ENCODE data around the gene RANBP3. TPM values are rescaled to one million over a fixed set of nuclear protein-coding genes. Genes with fewer than 3 reads are reported as not detected.

The RANBP3 gene
- total and polyA plus RNA-seq, 2 of the 8 experiments (the other 6 are each of a cell fraction or from before 2014, with no cell fraction given), result 95.4 to 122 TPM

DNA sequence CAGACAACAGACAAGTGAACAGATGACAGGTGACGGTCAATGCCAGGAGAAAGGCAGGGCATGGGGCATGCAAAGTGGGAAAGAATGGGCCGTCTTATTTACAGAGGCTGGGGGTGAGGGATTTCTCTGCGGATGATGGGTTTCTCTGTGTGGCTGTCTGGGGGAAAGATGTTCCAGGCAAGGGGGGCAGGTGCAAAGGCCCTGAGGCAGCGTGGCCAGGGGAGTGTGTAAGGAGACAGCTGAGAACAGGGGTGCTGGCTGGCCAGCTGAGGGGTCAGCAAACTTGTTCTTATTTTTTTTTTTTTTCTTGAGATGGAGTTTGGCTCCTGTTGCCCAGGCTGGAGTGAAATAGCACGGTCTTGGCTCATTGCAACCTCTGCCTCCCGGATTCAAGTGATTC, 21.8 kb upstream of the RANBP3 start:
- no peak for FAIRE-seq
- no peak for TF ChIP-seq TCF12 (IDR thresholded peaks at IDR 0.05; ENCODE audit: low read depth, low read length)
- TF ChIP-seq CTBP2 (IDR thresholded peaks at IDR 0.05; ENCODE audit: borderline replicate concordance, insufficient read depth, insufficient read length, low read length), result no peak
- TF ChIP-seq BRCA1 (IDR thresholded peaks at IDR 0.05; ENCODE audit: low read depth, low read length), result no peak
- no peak for TF ChIP-seq PHF8 (conservative IDR thresholded peaks at IDR 0.05; ENCODE audit: low read depth, low read length)
- TF ChIP-seq GABPA (IDR thresholded peaks at IDR 0.05; ENCODE audit: borderline replicate concordance, insufficient read depth, low read length), result no peak
- TF ChIP-seq, protein P1, sequence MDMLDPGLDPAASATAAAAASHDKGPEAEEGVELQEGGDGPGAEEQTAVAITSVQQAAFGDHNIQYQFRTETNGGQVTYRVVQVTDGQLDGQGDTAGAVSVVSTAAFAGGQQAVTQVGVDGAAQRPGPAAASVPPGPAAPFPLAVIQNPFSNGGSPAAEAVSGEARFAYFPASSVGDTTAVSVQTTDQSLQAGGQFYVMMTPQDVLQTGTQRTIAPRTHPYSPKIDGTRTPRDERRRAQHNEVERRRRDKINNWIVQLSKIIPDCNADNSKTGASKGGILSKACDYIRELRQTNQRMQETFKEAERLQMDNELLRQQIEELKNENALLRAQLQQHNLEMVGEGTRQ (IDR thresholded peaks at IDR 0.05; ENCODE audit: low read length), result no peak
- TF ChIP-seq, protein P2, sequence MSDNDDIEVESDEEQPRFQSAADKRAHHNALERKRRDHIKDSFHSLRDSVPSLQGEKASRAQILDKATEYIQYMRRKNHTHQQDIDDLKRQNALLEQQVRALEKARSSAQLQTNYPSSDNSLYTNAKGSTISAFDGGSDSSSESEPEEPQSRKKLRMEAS (IDR thresholded peaks at IDR 0.05), result no peak
- no peak for TF ChIP-seq TAF1 (IDR thresholded peaks at IDR 0.05; ENCODE audit: low read depth, low read length)
- no peak for TF ChIP-seq CHD1 (IDR thresholded peaks at IDR 0.05; ENCODE audit: low read depth, low read length)
- no peak for TF ChIP-seq POLR2AphosphoS5 (IDR thresholded peaks at IDR 0.05; ENCODE audit: low read depth, low read length)
- TF ChIP-seq CBX5 (IDR thresholded peaks at IDR 0.05; ENCODE audit: low read depth, low read length), result no peak
- TF ChIP-seq SP4 (IDR thresholded peaks at IDR 0.05; ENCODE audit: low read length), result no peak
- no peak for TF ChIP-seq SP1 (IDR thresholded peaks at IDR 0.05; ENCODE audit: low read depth, low read length)
- TF ChIP-seq MAFK (IDR thresholded peaks at IDR 0.05; ENCODE audit: low read depth, low read length), result no peak
- no peak for TF ChIP-seq CEBPB (IDR thresholded peaks at IDR 0.05; ENCODE audit: low read depth, low read length)

More for the DNA sequence above, 21.8 kb upstream of the RANBP3 start:
- ChIA-PET POLR2A (ENCODE audit: partially characterized antibody) (no interaction called here), CTCF (ENCODE audit: partially characterized antibody) (interaction anchor here (2.7 to 7.7 kb wide), 3 partner anchors 11 to 20 kb away, joined by 16 to 108 read pairs (median 40); no protein-coding TSS in a partner anchor)
- Histone ChIP-seq H4K5ac (ENCODE audit: insufficient read length, low read depth, low read length) (no peak overlapping the region), H3K4me2 (ENCODE audit: insufficient read depth in 1 of 2, low read depth in 2 of 2, low read length in 2 of 2) (no peak overlapping the region), H2AFZ (ENCODE audit: low read length) (no peak overlapping the region), H2BK20ac (ENCODE audit: low read length) (no peak overlapping the region), H3K79me2 (ENCODE audit: control insufficient read depth in 1 of 2, insufficient read depth in 2 of 2, low read length in 2 of 2) (no peaks in the 10 kb centered on the region), H2BK12ac (ENCODE audit: low read depth, low read length) (no peak overlapping the region), H4K91ac (replicated peaks; ENCODE audit: insufficient read length, low read length) (no peak overlapping the region), H2BK5ac (ENCODE audit: low read depth, low read length) (no peak overlapping the region), H2BK15ac (ENCODE audit: low read length) (no peak overlapping the region), H3K9me3 (ENCODE audit: insufficient read depth in 2 of 2, low read depth in 1 of 2, low read length in 1 of 2) (no peaks in the 10 kb centered on the region), H3K9ac (replicated peaks in 1 of 4; ENCODE audit: extremely low read depth in 1 of 4, low read depth in 3 of 4, low read length in 3 of 4) (no peak overlapping the region), H3K23me2 (ENCODE audit: low read depth, low read length) (no peaks in the 10 kb centered on the region; the same call in 1 of the 2 replicates), H3K4ac (replicated peaks; ENCODE audit: insufficient read length, low read depth, low read length) (no peak overlapping the region), H3K14ac (ENCODE audit: insufficient read length) (no peak overlapping the region), H3K18ac (ENCODE audit: extremely low read depth, low read length) (no peak overlapping the region), H2AK5ac (ENCODE audit: low read depth, low read length) (no peak overlapping the region), H2BK120ac (replicated peaks; ENCODE audit: low read depth, low read length) (no peak overlapping the region), H3K23ac (ENCODE audit: insufficient read length) (no peak overlapping the region), H3K27me3 (replicated peaks in 1 of 4; ENCODE audit: control insufficient read depth in 3 of 4, extremely low read depth in 1 of 4, insufficient read depth in 3 of 4, low read length in 3 of 4) (no peaks in the 10 kb centered on the region; a peak in 1 of 7 replicates), H3K79me1 (ENCODE audit: low read depth, low read length) (no peaks in the 10 kb centered on the region), H4K8ac (ENCODE audit: extremely low read depth, insufficient read depth, low read length) (no peak overlapping the region), H3K4me1 (replicated peaks in 1 of 4; ENCODE audit: control insufficient read depth in 3 of 4, insufficient read depth in 4 of 4, low read length in 3 of 4) (no peaks in the 10 kb centered on the region; a peak in 1 of 7 replicates), H3K36me3 (ENCODE audit: control insufficient read depth in 2 of 4, insufficient read depth in 4 of 4, low read length in 3 of 4) (no peaks in the 10 kb centered on the region), H3K56ac (replicated peaks; ENCODE audit: insufficient read length, low read depth, low read length) (no peak overlapping the region), H3K27ac (ENCODE audit: low read depth, low read length) (no peak overlapping the region), H3K4me3 (ENCODE audit: extremely low read depth in 1 of 4, insufficient read depth in 2 of 4, low read depth in 3 of 4, low read length in 4 of 4) (no peak overlapping the region), H4K20me1 (replicated peaks in 1 of 2; ENCODE audit: control insufficient read depth in 1 of 2, insufficient read depth in 2 of 2, low read length in 2 of 2) (peaks cover 0 to 3% of the 10 kb centered on the region in 2 experiments)
- WGBS, 2 experiments (ENCODE audit: extremely low coverage in 1 of 2, insufficient coverage in 1 of 2, insufficient read length in 1 of 2, insufficient replicate concordance in 2 of 2, low coverage in 1 of 2, low lambda C conversion rate in 2 of 2, missing lambda C conversion rate in 1 of 2), result 96% methylated on average over 6 of the region's 6 CpGs; no CpG with 5 or more reads in 1 of the 2 experiments
- DNase-seq (ENCODE audit: low read depth in 1 of 2, low spot score in 2 of 2), result no peak

Measured in H1 (cell line).